Activated CD8-positive, alpha-beta memory T cell treated with anti-CD3 and anti-CD28 coated beads, Interleukin-2, amount 50 U/mL, for 24 hours (primary cell): ENCODE results near the gene PSME1.

Source experiments
- DNase-seq: peaks from one replicate; pipeline ENCODE4 v3.0.0-alpha.2; 2020; ENCODE audit errors: extremely low read depth

The PSME1 gene

GRCh38 chr14:24146978-24147760 lies 11.2 kb downstream of the PSME1 start, which contains the start of gene RNF31:
Gene RNF31 (plus strand): TSS chr14:24147498. CDS start chr14:24147699, 201 bp downstream.
- DNase-seq = peak; percentile 96

DNA sequence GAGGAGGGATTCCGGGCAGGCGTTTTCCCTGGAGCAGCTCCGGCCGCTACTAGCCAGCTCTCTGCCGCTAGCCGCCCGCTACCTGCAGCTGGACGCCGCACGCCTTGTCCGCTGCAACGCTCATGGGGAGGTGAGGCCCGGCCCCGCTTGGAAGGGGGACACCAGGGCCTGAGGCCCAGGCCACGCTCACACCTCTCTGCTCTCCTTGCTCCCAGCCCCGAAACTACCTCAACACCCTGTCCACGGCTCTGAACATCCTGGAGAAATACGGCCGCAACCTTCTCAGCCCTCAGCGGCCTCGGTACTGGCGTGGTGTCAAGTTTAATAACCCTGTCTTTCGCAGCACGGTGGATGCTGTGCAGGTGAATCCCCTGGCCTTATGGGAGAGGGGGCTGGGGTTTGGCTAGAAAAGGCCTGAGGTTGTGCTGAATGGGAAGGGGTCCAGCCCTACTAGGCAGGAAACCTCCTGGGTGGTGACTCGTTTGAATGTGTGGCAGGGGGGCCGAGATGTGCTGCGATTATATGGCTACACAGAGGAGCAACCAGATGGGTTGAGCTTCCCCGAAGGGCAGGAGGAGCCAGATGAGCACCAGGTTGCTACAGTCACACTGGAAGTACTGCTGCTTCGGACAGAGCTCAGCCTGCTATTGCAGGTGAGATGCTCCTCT lies 11.9 kb downstream of the PSME1 start:
- no peak for DNase-seq

DNA sequence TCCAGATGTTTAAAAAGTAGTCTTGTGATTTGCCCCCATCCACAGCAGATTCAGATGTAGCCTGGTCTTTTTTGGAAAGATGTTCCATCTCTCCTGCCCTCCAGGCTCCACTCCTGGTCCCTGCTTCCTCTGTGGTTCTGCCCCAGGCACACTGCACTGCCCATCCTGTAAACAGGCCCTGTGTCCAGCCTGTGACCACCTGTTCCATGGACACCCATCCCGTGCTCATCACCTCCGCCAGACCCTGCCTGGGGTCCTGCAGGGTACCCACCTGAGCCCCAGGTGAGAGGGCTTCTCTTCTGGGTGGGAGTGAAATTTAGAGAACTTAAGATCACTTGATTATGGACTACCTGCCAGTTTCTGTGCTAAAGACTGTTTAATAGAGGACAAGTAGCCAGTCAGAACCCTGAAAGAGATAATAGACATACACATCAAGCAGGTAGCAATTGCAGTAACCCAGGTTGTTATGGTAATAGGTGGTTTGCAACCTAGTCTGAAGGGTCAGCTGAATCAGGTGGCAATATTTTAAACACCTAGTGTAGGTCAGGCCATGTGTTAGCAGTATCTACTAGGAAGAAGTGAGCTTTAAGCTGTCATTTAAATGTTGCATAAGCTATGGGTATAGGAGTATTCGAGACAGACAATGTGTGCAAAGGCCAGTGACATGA lies 13.4 kb downstream of the PSME1 start:
- no peak for DNase-seq

- no peak for DNase-seq
These were observed 14.1 kb downstream of the PSME1 start for GRCh38 chr14:24150061-24150460.

DNA sequence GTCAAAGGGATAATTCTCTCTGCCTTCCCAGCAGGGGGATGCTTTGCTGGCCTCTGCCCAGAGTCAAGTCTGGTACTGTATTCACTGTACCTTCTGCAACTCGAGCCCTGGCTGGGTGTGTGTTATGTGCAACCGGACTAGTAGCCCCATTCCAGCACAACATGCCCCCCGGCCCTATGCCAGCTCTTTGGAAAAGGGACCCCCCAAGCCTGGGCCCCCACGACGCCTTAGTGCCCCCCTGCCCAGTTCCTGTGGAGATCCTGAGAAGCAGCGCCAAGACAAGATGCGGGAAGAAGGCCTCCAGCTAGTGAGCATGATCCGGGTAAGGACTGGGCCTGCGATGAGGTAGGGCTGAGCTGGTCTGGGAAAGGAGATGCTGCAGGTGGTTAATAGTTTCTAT lies 14.6 kb downstream of the PSME1 start:
- no peak for DNase-seq

GRCh38 chr14:24150993-24151392 lies 15.0 kb downstream of the PSME1 start:
- DNase-seq = no peak

DNA sequence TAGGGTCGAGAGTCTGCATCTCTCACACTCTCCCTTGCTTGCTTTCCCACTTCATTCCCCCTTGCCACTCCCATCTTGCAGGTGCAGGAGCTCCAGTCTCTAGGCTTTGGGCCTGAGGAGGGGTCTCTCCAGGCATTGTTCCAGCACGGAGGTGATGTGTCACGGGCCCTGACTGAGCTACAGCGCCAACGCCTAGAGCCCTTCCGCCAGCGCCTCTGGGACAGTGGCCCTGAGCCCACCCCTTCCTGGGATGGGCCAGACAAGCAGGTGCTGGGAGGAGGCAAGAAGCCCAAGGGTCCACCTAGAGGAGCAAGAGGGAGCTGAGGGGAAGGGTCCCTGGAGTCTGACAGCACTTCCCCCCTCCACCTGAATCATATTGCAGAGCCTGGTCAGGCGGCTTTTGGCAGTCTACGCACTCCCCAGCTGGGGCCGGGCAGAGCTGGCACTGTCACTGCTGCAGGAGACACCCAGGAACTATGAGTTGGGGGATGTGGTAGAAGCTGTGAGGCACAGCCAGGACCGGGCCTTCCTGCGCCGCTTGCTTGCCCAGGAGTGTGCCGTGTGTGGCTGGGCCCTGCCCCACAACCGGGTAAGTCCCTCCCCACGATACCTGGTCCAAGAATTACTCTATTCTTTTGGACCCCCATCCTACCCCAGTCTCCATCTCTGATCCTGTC lies 15.5 kb downstream of the PSME1 start:
- DNase-seq = no peak

GRCh38 chr14:24155100-24155499 lies 19.1 kb downstream of the PSME1 start:
- DNase-seq = no peak

DNA sequence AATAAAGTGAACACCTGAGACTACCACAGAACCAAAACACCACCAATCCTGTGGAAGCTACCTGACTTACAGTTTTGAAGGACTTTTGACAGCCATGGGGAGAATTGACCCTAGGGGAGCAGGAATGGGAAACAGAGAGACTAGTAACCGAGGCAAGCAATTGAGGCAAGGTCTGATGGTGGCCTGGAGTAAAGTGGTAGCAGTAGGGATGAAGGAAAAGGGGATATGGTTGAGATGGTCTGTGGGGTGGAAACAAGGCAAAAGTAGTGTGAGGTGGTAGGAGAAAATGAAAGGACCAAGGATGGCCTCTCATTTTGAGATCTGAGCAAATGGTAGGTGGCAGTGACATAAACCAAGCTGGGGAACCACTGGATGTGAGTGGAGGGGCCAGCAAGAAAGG lies 20.8 kb downstream of the PSME1 start:
- DNase-seq = no peak

DNA sequence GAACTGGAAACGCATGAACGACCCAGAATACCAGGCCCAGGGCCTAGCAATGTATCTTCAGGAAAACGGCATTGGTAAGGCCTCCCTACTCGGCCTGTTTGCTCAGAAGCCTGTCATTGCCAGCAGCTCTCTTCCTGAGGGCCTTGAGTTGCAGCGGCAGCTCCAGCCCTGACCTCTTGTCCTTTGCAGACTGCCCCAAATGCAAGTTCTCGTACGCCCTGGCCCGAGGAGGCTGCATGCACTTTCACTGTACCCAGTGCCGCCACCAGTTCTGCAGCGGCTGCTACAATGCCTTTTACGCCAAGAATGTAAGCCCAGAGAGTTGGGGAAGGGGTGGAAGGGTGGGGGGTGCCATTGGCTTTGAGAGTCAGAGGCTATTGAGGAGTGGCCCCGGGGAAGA lies 21.3 kb downstream of the PSME1 start:
- DNase-seq = no peak

- no peak for DNase-seq
These were observed 23.9 kb downstream of the PSME1 start for GRCh38 chr14:24159777-24160498.

DNA sequence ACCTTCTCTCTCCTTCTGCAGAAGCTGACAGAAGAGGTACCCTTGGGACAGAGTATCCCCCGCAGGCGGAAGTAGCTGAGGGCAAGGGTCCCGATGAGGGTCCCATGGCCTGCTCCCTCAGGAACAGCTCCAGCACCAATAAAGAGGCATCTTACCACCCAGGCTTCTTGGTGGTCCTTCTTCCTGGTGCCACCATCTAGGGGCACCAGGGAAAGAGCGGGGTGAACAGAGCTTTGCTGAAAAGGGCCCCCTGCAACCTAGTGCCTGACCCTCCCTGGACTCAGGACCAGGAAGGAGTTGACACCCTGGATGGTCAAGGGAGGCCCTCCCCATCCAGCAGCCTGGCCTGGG lies 24.5 kb downstream of the PSME1 start:
- DNase-seq = no peak

DNA sequence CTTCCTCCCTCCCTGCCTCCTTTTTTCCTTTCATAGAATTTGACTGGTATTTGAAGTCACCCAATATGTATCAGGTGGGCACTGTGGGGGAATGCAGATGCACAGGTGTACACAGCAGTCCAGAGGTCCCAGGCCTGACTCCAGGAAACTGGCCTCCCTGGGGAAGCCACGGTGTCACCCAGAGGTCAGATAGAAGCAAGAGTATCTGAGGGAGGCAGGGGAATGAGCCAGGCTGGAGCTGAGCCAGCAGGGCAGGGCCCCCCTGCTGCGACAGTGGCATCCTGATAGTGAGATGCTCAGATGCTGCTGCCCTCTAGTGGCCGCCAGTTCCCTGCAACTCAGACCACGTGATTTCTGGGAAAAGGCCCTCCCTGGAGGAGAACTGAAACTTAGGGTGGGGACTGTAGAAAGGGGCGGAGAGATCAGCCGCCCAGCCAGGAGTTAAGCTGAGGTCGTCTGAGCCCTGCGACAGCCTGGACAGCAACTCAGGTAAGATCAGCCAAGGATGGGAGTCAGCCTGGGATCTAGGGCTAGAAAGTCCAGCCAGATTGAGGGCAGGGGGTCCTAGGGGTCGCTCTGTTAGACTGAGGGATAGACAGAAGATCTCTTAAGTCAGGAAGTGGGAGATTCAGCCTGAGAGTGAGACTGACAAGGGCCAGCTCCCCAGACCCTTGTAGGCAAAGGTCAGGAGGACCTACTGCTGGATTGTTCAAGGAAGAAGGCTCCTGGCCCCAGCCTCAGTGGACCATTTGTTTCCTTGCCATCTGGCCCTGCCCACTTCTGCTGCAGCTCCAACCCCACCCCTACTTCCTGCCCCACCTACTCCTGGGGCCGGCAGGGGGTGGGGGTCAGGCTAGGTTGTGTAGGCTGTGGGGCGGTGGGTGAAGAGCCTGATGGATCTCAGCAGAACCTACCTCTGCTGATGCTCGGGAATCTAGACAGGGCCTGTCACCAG lies 25.1 kb downstream of the PSME1 start, which contains the start of gene IRF9:
Gene IRF9, plus strand, starts transcription at position 416 of the 955 bp plus-strand sequence. CDS start 880 bp downstream, outside the sequence.
- DNase-seq = peak; percentile 98

DNA sequence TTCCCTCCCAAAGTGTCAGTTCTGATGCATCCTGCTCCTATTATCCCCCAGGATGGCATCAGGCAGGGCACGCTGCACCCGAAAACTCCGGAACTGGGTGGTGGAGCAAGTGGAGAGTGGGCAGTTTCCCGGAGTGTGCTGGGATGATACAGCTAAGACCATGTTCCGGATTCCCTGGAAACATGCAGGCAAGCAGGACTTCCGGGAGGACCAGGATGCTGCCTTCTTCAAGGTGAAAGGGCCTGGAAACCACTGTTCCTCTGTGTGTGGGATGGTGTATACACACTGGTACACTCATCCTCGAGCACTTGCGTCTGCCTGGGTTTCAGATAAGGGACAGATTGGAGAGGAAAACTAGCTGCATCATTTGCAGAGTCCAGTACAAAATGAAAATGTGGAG lies 26.1 kb downstream of the PSME1 start:
- no peak for DNase-seq

DNA sequence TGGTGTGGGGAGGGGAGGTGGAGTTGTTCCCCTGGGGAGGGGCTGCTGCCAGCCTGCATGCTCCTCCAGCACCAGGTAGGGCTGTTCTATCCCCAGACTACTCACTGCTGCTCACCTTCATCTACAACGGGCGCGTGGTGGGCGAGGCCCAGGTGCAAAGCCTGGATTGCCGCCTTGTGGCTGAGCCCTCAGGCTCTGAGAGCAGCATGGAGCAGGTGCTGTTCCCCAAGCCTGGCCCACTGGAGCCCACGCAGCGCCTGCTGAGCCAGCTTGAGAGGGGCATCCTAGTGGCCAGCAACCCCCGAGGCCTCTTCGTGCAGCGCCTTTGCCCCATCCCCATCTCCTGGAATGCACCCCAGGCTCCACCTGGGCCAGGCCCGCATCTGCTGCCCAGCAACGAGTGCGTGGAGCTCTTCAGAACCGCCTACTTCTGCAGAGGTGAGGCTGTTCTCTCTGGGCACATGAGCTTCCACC lies 28.6 kb downstream of the PSME1 start:
- no peak for DNase-seq

GRCh38 chr14:24165785-24166184 lies 29.8 kb downstream of the PSME1 start:
- no peak for DNase-seq

GRCh38 chr14:24167469-24168114 lies 31.6 kb downstream of the PSME1 start:
- DNase-seq = no peak

GRCh38 chr14:24171422-24172260 lies 35.6 kb downstream of the PSME1 start, which contains the start of gene REC8:
Gene REC8 (plus strand): TSS chr14:24172080. CDS start chr14:24172553, 473 bp downstream.
- DNase-seq = peak; percentile 54
